ENCODE data around the gene ATP6V1B1. TPM values are rescaled to one million over a fixed set of nuclear protein-coding genes. Genes with fewer than 3 reads are reported as not detected.

ATP6V1B1 gene
- total RNA-seq, 1 donor from 2014 or later = 4.6 TPM

GRCh38 chr2:70975237-70975636 is 39.5 kb downstream of the ATP6V1B1 start:
- Mint-ChIP-seq H3K9me3 (no peaks in the 10 kb centered on the region), H3K36me3 (ENCODE audit: low read depth) (peaks cover 2% of the 10 kb centered on the region), H3K27me3 (ENCODE audit: low read depth) (peaks cover 19% of the 10 kb centered on the region), H3K27ac (ENCODE audit: unreplicated experiment) (no peak overlapping the region), H3K4me1 (peaks cover 19% of the 10 kb centered on the region), H3K4me3 (no peak overlapping the region)
- DNase-seq (ENCODE audit: low read depth, low spot score) = no peak
- TF ChIP-seq CTCF (conservative IDR thresholded peaks at IDR 0.05) = no peak

DNA sequence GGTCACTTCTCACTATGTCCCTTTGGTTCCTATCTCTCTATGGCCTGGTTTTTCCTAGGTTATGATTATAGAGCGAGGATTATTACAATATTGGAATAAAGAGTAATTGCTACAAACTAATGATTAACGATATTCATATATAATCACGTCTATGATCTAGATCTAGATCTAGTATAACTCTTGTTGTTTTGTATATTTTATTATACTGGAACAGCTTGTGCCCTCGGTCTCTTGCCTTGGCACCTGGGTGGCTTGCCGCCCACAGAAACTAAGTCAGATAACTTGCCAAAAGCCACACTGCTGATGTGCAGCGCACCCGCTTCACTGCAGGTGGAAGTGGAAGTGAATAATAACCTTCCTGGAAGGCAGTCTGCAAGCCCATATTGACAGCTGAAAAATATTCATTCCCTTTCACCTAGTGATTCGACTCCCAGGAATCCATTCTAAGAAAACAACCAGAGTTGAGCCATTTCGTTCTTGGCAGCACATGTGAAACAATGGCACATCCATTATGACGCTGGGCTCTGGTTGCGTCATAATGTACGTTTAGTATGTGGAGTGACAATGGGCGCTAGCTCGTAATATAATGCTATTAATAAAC is 42.0 kb downstream of the ATP6V1B1 start:
- Mint-ChIP-seq H3K4me3 (peak overlapping the region; percentile 83), H3K27me3 (ENCODE audit: low read depth) (peaks cover 3% of the 10 kb centered on the region), H3K36me3 (ENCODE audit: low read depth) (no peaks in the 10 kb centered on the region), H3K4me1 (peaks cover 19% of the 10 kb centered on the region), H3K9me3 (no peaks in the 10 kb centered on the region), H3K27ac (ENCODE audit: unreplicated experiment) (no peak overlapping the region)
- TF ChIP-seq CTCF (conservative IDR thresholded peaks at IDR 0.05) = peak; percentile 9
- DNase-seq (ENCODE audit: low read depth, low spot score) = no peak

DNA sequence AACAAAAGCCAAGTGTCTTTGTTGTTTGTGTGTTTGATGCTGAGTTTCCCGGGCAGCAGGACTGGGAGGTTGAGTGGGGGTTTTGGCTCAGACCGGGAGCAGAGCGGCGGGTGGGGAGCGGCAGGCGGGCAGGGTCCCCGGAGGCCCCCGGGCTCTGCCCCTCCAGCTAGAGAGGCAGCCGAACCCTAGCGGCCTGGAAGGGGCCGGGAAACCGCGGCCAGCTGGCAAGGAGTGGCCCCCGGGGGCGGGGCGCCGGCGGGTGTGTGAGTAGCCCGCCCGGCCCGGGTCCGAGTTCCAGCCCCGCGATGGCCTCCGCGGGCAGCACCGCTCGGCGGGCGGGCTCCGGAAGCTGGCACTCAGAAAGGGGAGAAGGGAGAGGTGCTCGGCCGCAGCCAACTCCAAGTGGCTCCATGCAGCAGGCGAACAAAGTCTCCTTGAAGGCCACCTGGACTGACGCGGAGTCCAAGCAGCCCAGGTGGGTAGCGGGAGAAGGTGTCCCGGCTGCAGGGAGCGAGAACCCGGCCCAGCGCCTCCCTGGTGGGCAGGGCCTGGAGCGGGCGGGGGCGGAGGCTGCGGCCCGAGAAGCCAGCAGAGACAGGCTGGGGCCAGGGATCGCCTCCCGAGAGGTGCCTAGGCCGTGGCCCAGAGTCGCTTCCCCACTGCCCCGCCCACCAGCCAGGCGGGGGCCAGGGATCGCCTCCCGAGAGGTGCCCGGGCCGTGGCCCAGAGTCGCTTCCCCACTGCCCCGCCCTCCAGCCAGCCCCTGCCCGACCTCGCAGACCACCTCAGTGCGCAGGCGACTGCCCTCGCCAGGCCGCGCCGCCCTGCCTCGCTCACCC is 42.9 kb downstream of the ATP6V1B1 start, which contains the start of gene ANKRD53:
Gene ANKRD53 (plus strand): TSS at position 290 of the 839 bp plus-strand sequence. CDS start 16 bp downstream, at position 306.
- Mint-ChIP-seq H3K9me3 (no peaks in the 10 kb centered on the region), H3K27ac (ENCODE audit: unreplicated experiment) (peak within 1 kb of the TSS; percentile 94), H3K4me3 (peak within 1 kb of the TSS; percentile 83), H3K4me1 (peaks cover 19% of the 10 kb centered on the region), H3K27me3 (ENCODE audit: low read depth) (peaks cover 3% of the 10 kb centered on the region), H3K36me3 (ENCODE audit: low read depth) (no peaks in the 10 kb centered on the region)
- peak; percentile 67 for DNase-seq (ENCODE audit: low read depth, low spot score)
- no peak for TF ChIP-seq CTCF (conservative IDR thresholded peaks at IDR 0.05)

DNA sequence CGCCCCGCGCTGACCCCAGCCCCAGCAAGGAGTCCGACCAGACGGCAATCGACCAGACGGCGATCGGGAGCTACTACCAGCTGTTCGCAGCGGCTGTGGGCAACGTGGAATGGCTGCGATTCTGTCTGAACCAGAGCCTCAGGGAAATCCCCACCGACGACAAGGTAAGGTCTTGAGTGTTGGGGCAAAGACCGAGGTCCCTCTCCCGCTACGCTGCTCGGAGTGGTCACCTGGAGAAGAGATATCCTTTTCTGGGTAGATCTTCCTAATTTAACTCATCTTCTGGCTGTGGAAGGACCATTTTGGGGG is 43.4 kb downstream of the ATP6V1B1 start:
- Mint-ChIP-seq H3K9me3 (no peaks in the 10 kb centered on the region), H3K4me1 (peaks cover 19% of the 10 kb centered on the region), H3K27me3 (ENCODE audit: low read depth) (peaks cover 3% of the 10 kb centered on the region), H3K36me3 (ENCODE audit: low read depth) (no peaks in the 10 kb centered on the region), H3K27ac (ENCODE audit: unreplicated experiment) (no peak overlapping the region), H3K4me3 (peak overlapping the region; percentile 50)
- DNase-seq (ENCODE audit: low read depth, low spot score) = no peak
- TF ChIP-seq CTCF (conservative IDR thresholded peaks at IDR 0.05) = no peak

DNA sequence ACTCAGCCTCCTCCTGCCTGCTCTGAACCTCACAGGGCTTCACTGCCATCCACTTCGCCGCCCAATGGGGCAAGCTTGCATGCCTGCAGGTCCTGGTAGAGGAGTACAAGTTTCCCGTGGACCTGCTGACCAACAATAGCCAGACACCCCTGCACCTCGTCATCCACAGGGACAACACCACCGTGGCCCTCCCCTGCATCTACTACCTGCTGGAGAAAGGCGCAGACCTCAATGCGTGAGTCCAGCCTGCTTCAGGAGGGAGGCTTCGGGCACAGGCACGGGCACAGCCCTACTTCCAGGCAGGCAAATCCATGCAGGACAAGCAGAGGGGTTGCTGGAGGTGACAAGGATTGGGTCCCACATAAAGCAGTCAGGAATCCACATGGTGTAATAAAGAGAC is 43.9 kb downstream of the ATP6V1B1 start:
- H3K36me3 Mint-ChIP-seq (ENCODE audit: low read depth) = no peaks in the 10 kb centered on the region
- TF ChIP-seq CTCF (conservative IDR thresholded peaks at IDR 0.05) = no peak
- DNase-seq (ENCODE audit: low read depth, low spot score) = no peak
- peaks cover 3% of the 10 kb centered on the region for H3K27me3 Mint-ChIP-seq (ENCODE audit: low read depth)
- no peak overlapping the region for H3K27ac Mint-ChIP-seq (ENCODE audit: unreplicated experiment)
- peak overlapping the region; percentile 50 for H3K4me3 Mint-ChIP-seq
- peaks cover 19% of the 10 kb centered on the region for H3K4me1 Mint-ChIP-seq
- no peaks in the 10 kb centered on the region for H3K9me3 Mint-ChIP-seq

All from neural crest cell (in vitro differentiated cells).